Measurements from ENCODE around the gene CD28. TPM values are rescaled to one million over a fixed set of nuclear protein-coding genes. Genes with fewer than 3 reads are reported as not detected.

The CD28 gene
- total RNA-seq, 2 donors from 2014 or later = 3.5 to 4.3 TPM

GRCh38 chr2:203743441-203743981 lies 37.1 kb downstream of the CD28 start:
- no peak for TF ChIP-seq CTCF (IDR thresholded peaks at IDR 0.05)
- H3K4me1 ChIP-seq (ENCODE audit: control insufficient read depth in 1 of 2, low read depth in 2 of 2) = peaks cover 7 to 18% of the 10 kb centered on the region in 2 donors
- H3K4me3 ChIP-seq = no peak overlapping the region
- ATAC-seq (ENCODE audit: insufficient number of reproducible peaks, low FRiP score, low read depth) = peak; percentile 68
- no peaks in the 10 kb centered on the region for H3K36me3 ChIP-seq
- no peaks in the 10 kb centered on the region for H3K9me3 ChIP-seq
- peak overlapping the region; percentile 22 to 41 for H3K27ac ChIP-seq
- no peaks in the 10 kb centered on the region for H3K27me3 ChIP-seq (replicated peaks; ENCODE audit: insufficient read depth)
- DNase-seq (ENCODE audit: low spot score) = peak; percentile 25

- no peak overlapping the region for H3K4me3 ChIP-seq
- TF ChIP-seq CTCF (IDR thresholded peaks at IDR 0.05) = no peak
- H3K4me1 ChIP-seq (ENCODE audit: control insufficient read depth in 1 of 2, low read depth in 2 of 2) = peaks cover 7 to 18% of the 10 kb centered on the region in 2 donors
- peak overlapping the region; percentile 22 to 41 for H3K27ac ChIP-seq
- ATAC-seq (ENCODE audit: insufficient number of reproducible peaks, low FRiP score, low read depth) = no peak
- no peaks in the 10 kb centered on the region for H3K27me3 ChIP-seq (replicated peaks; ENCODE audit: insufficient read depth)
- DNase-seq (ENCODE audit: low spot score) = no peak
- H3K36me3 ChIP-seq = no peaks in the 10 kb centered on the region
- no peaks in the 10 kb centered on the region for H3K9me3 ChIP-seq
Measured at GRCh38 chr2:203744091-203744490, 37.7 kb downstream of the CD28 start.

- Histone ChIP-seq H3K4me3 (no peak overlapping the region), H3K27me3 (replicated peaks; ENCODE audit: insufficient read depth) (no peaks in the 10 kb centered on the region), H3K4me1 (ENCODE audit: control insufficient read depth in 1 of 2, low read depth in 2 of 2) (peaks cover 7 to 18% of the 10 kb centered on the region in 2 donors), H3K9me3 (no peaks in the 10 kb centered on the region), H3K27ac (no peak overlapping the region), H3K36me3 (no peaks in the 10 kb centered on the region)
- ATAC-seq (ENCODE audit: insufficient number of reproducible peaks, low FRiP score, low read depth) = no peak
- no peak for TF ChIP-seq CTCF (IDR thresholded peaks at IDR 0.05)
- DNase-seq (ENCODE audit: low spot score) = no peak
Measured at GRCh38 chr2:203745267-203745666, 38.8 kb downstream of the CD28 start.

- no peak for ATAC-seq (ENCODE audit: insufficient number of reproducible peaks, low FRiP score, low read depth)
Measured at GRCh38 chr2:203748331-203749126, 42.1 kb downstream of the CD28 start.

More at GRCh38 chr2:203748331-203749126, 42.1 kb downstream of the CD28 start:
- no peak overlapping the region for H3K27ac ChIP-seq
- no peaks in the 10 kb centered on the region for H3K36me3 ChIP-seq
- no peak for TF ChIP-seq CTCF (IDR thresholded peaks at IDR 0.05)
- peaks cover 6 to 10% of the 10 kb centered on the region in 2 donors for H3K4me1 ChIP-seq (ENCODE audit: control insufficient read depth in 1 of 2, low read depth in 2 of 2)
- no peak for DNase-seq (ENCODE audit: low spot score)
- H3K4me3 ChIP-seq = no peak overlapping the region
- H3K9me3 ChIP-seq = no peaks in the 10 kb centered on the region
- H3K27me3 ChIP-seq (replicated peaks; ENCODE audit: insufficient read depth) = no peaks in the 10 kb centered on the region

Measured in thoracic aorta (tissue), 2 donors.